Astrocyte (in vitro differentiated cells and primary cell): ENCODE results near the gene THY1. TPM values are rescaled to one million over a fixed set of nuclear protein-coding genes. Genes with fewer than 3 reads are reported as not detected.

Experiments
- DNase-seq: peaks from one replicate; pipeline ENCODE4 v3.0.0-alpha.2; 2010; ENCODE audit warnings: low read depth
- FAIRE-seq: peaks from 2 replicates; lab custom pipeline; 2011; peaks lifted over from hg19 to GRCh38; lab: Jason Lieb, UNC
- H2AFZ ChIP-seq: 2 replicates; pipeline ENCODE4 v1.6.0; 2012; ENCODE audit warnings: low read depth, low read length, inconsistent platforms
- H3K27ac ChIP-seq: 2 replicates; pipeline ENCODE4 v1.5.1; 2011; ENCODE audit warnings: low read depth, low read length, inconsistent platforms
- H3K27me3 ChIP-seq: 2 replicates; pipeline ENCODE4 v1.6.0; 2011; ENCODE audit warnings: low read length, inconsistent platforms; ENCODE audit not compliant: insufficient read depth
- H3K36me3 ChIP-seq: 2 replicates; pipeline ENCODE4 v1.5.1; 2011; ENCODE audit warnings: low read length, inconsistent platforms; ENCODE audit not compliant: insufficient read depth
- H3K4me1 ChIP-seq: 2 replicates; pipeline ENCODE4 v1.5.1; 2011; ENCODE audit warnings: low read length, inconsistent platforms; ENCODE audit not compliant: insufficient read depth
- H3K4me2 ChIP-seq: 2 replicates; pipeline ENCODE4 v1.6.0; 2012; ENCODE audit warnings: low read length, inconsistent platforms
- H3K4me3 ChIP-seq: 2 replicates; pipeline ENCODE4 v1.5.1; 2011; ENCODE audit warnings: low read depth, mild to moderate bottlenecking, low read length, inconsistent platforms; ENCODE audit not compliant: insufficient read depth
- H3K79me2 ChIP-seq: 2 replicates; pipeline ENCODE4 v1.6.0; 2012; ENCODE audit warnings: mild to moderate bottlenecking, low read length, inconsistent platforms; ENCODE audit not compliant: insufficient read depth
- H3K9ac ChIP-seq: 2 replicates; pipeline ENCODE4 v1.6.0; 2012; ENCODE audit warnings: mild to moderate bottlenecking, low read length, inconsistent platforms
- H3K9me3 ChIP-seq: 2 replicates; pipeline ENCODE4 v1.5.1; 2012; ENCODE audit warnings: low read depth, mild to moderate bottlenecking, low read length, inconsistent platforms; ENCODE audit not compliant: insufficient read depth
- H4K20me1 ChIP-seq: 2 replicates; pipeline ENCODE4 v1.6.0; 2012; ENCODE audit warnings: low read length, inconsistent platforms; ENCODE audit not compliant: insufficient read depth
- H3K27ac Mint-ChIP-seq: one replicate; pipeline ENCODE4 v1.8.0; 2021; ENCODE audit warnings: mild to moderate bottlenecking, mixed read lengths; ENCODE audit not compliant: unreplicated experiment
- H3K27me3 Mint-ChIP-seq: one replicate; pipeline ENCODE4 v1.8.0; 2021; ENCODE audit warnings: low read depth, mixed read lengths; ENCODE audit not compliant: unreplicated experiment
- H3K36me3 Mint-ChIP-seq: one replicate; pipeline ENCODE4 v1.8.0; 2021; ENCODE audit warnings: low read depth, mixed read lengths; ENCODE audit not compliant: unreplicated experiment
- H3K4me1 Mint-ChIP-seq: one replicate; pipeline ENCODE4 v1.8.0; 2021; ENCODE audit warnings: low read depth, mixed read lengths; ENCODE audit not compliant: unreplicated experiment
- H3K4me3 Mint-ChIP-seq: one replicate; pipeline ENCODE4 v1.8.0; 2021; ENCODE audit warnings: mild to moderate bottlenecking, moderate library complexity, mixed read lengths; ENCODE audit not compliant: unreplicated experiment
- H3K9me3 Mint-ChIP-seq: one replicate; pipeline ENCODE4 v1.8.0; 2021; ENCODE audit warnings: mild to moderate bottlenecking, mixed read lengths; ENCODE audit not compliant: unreplicated experiment
- EZH2 ChIP-seq: IDR thresholded peaks from 2 replicates; pipeline ENCODE4 v1.6.1; 2012; ENCODE audit warnings: mild to moderate bottlenecking, low read length, inconsistent platforms; ENCODE audit not compliant: insufficient read depth
- total RNA-seq: library from RNA; stranded (reverse); gene quantifications from 2 replicates; pipeline ENCODE4 v1.2.1, GENCODE V29; 2021
- TF ChIP-seq, protein P1 (sequence below): IDR thresholded peaks from 2 replicates; pipeline ENCODE4 v1.5.1; 2011; ENCODE audit warnings: low read depth, mild to moderate bottlenecking, inconsistent platforms, low read length, moderate library complexity; ENCODE audit not compliant: insufficient read depth

THY1 gene
- total RNA-seq, 1 donor from 2014 or later, result 104 TPM

DNA sequence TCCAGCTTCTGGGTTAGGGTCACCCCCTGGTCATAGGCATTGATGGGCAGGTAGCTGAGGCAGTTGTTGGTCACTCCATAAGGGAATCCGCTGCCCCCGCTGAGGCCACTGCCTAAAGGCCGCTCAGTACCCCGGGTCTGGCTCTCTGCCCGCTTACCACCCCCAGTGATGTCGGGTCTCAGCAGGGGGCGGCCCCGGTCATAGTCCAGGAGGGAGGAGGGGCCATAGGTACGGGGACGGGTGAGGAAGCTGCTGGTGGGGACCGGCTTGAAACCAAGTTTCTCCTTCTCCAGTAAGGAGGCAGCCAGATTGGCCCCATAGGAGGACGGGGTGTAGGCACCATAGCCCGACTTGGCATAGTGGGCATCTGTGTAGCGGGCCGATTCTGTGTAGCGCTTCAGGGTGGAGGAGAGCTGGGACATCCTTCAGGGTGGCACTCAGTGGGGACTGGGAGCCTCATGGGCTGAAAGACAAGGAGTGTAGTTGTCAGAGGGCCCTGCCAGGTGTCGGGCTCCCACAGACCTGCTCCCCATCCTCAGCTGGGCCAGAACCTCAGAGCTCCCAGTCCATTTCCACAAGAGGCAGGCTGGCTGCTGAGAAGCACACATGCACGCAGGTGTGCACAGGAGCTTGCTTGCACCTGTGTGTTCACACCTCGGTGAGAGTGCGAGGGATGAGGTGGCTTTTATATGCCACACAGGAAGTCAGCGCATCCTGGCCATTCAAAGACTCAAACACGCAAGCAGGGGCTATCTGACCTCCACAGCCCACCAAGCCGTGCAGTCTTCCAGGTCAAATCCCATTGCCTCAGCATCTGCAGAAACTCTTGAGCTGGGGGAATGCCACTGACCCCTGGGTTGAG lies 49.7 kb downstream of the THY1 start:
- peaks cover 15% of the 10 kb centered on the region for H3K4me1 Mint-ChIP-seq
- Histone ChIP-seq H3K9ac (no peak overlapping the region), H3K36me3 (no peaks in the 10 kb centered on the region), H3K4me2 (no peak overlapping the region), H3K4me1 (peaks cover 22% of the 10 kb centered on the region), H3K27me3 (no peaks in the 10 kb centered on the region), H3K4me3 (no peak overlapping the region), H3K27ac (no peak overlapping the region), H4K20me1 (no peaks in the 10 kb centered on the region), H3K9me3 (no peaks in the 10 kb centered on the region), H3K79me2 (no peaks in the 10 kb centered on the region), H2AFZ (no peak overlapping the region)
- TF ChIP-seq, protein P1, sequence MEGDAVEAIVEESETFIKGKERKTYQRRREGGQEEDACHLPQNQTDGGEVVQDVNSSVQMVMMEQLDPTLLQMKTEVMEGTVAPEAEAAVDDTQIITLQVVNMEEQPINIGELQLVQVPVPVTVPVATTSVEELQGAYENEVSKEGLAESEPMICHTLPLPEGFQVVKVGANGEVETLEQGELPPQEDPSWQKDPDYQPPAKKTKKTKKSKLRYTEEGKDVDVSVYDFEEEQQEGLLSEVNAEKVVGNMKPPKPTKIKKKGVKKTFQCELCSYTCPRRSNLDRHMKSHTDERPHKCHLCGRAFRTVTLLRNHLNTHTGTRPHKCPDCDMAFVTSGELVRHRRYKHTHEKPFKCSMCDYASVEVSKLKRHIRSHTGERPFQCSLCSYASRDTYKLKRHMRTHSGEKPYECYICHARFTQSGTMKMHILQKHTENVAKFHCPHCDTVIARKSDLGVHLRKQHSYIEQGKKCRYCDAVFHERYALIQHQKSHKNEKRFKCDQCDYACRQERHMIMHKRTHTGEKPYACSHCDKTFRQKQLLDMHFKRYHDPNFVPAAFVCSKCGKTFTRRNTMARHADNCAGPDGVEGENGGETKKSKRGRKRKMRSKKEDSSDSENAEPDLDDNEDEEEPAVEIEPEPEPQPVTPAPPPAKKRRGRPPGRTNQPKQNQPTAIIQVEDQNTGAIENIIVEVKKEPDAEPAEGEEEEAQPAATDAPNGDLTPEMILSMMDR, result no peak
- no peak for TF ChIP-seq EZH2
- no peak for FAIRE-seq
- H3K27me3 Mint-ChIP-seq, result peaks cover 8% of the 10 kb centered on the region
- no peak for DNase-seq
- no peaks in the 10 kb centered on the region for H3K9me3 Mint-ChIP-seq
- no peaks in the 10 kb centered on the region for H3K36me3 Mint-ChIP-seq
- H3K4me3 Mint-ChIP-seq, result no peak overlapping the region
- H3K27ac Mint-ChIP-seq, result no peak overlapping the region

DNA sequence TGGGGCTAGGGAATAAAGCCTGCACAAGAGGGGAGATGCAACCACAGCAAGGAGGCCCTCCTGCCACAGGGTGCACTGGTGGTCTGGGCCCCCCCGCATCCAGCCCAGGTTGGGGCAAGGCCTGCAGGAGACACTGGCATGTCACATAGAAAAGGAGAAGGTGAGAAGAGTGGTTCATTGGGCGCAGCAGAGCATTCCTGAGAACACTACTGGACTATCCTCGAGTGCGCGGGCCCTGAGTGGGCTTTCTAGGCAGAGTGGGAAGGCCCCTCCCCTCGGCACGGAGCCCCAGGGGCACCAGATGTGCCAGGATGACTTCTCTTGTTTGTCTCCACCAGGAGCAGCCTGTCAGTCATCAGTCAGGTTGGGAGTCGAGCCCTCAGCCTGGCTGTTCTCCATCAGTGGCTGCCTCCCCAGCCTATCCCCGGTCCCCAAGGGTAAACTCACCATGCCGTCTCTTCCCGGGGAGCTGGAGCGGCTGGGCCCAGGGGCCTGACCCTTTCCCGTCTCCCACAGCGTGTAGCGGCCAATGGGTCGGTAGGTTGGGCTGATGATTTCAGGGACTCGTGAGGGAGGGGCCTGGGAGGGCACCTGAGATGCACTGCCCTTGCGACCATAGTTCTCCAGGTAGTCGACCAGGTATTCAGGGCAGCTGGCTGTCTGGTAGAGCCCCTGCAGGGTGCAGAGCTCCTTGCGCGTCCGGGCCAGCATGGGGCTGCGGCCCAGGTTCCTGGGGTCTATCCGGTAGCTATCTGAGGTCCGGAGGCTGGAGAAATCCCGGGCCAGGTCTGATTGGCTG lies 50.5 kb downstream of the THY1 start:
- Histone ChIP-seq H3K4me3 (no peak overlapping the region), H3K27me3 (no peaks in the 10 kb centered on the region), H3K9ac (no peak overlapping the region), H2AFZ (no peak overlapping the region), H3K36me3 (no peaks in the 10 kb centered on the region), H3K4me2 (no peak overlapping the region), H3K79me2 (no peaks in the 10 kb centered on the region), H3K9me3 (no peaks in the 10 kb centered on the region), H4K20me1 (no peaks in the 10 kb centered on the region), H3K27ac (no peak overlapping the region), H3K4me1 (peaks cover 27% of the 10 kb centered on the region)
- Mint-ChIP-seq H3K9me3 (no peaks in the 10 kb centered on the region), H3K27ac (no peak overlapping the region), H3K36me3 (no peaks in the 10 kb centered on the region), H3K4me1 (peaks cover 18% of the 10 kb centered on the region), H3K4me3 (no peak overlapping the region), H3K27me3 (peaks cover 11% of the 10 kb centered on the region)
- no peak for FAIRE-seq
- no peak for DNase-seq
- TF ChIP-seq, protein P1, result no peak
- no peak for TF ChIP-seq EZH2
